ENCODE results near the gene KAT6B.
A peak's percentile ranks its signal among the peaks of the same experiment; 100 is the strongest.
"Not testable (repeated sequence)": the region's sequence is repeated elsewhere in the genome, so short reads cannot be mapped to it uniquely, and the experiment has no call there.

Gene KAT6B
- 35.8 to 73.6 reads per million in 2 experiments for total RNA-seq

DNA sequence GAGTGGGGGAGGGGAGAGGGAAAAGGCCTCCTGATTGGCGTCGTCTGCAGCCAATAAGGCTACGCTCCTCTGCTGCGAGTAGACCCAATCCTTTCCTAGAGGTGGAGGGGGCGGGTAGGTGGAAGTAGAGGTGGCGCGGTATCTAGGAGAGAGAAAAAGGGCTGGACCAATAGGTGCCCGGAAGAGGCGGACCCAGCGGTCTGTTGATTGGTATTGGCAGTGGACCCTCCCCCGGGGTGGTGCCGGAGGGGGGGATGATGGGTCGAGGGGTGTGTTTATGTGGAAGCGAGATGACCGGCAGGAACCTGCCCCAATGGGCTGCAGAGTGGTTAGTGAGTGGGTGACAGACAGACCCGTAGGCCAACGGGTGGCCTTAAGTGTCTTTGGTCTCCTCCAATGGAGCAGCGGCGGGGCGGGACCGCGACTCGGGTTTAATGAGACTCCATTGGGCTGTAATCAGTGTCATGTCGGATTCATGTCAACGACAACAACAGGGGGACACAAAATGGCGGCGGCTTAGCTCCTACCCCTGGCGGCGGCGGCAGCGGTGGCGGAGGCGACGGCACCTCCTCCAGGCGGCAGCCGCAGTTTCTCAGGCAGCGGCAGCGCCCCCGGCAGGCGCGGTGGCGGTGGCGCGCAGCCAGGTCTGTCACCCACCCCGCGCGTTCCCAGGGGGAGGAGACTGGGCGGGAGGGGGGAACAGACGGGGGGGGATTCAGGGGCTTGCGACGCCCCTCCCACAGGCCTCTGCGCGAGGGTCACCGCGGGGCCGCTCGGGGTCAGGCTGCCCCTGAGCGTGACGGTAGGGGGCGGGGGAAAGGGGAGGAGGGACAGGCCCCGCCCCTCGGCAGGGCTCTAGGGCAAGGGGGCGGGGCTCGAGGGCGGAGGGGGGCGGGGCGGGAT, at the start of gene KAT6B:
Gene KAT6B (plus strand): TSS at position 459 of the 903 bp plus-strand sequence. CDS start 16,258 bp downstream, outside the sequence.
- peak; percentile 100 for DNase-seq (ENCODE audit: low read depth)

- no peak for DNase-seq (ENCODE audit: low read depth)
These were observed 47.8 kb upstream of the KAT6B start for GRCh38 chr10:74778436-74779094.

DNA sequence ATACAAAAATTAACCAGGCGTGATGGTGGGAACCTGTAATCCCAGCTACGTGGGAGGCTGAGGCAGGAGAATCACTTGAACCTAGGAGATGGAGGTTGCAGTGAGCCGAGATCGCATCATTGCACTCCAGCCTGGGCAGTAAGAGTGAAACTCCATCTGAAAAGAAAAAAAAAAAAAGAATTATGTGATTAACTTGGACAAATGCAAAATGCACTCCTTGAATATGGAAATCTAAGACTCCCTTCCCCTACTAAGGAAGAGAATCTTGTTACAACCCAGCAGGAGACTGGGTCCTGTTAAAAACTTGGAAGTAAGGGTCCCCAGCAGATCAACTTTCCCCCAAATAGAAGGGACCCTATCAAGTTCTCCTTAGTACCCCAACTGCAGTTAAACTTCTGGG, 44.5 kb upstream of the KAT6B start:
- DNase-seq (ENCODE audit: low read depth) = not testable (repeated sequence)

DNA sequence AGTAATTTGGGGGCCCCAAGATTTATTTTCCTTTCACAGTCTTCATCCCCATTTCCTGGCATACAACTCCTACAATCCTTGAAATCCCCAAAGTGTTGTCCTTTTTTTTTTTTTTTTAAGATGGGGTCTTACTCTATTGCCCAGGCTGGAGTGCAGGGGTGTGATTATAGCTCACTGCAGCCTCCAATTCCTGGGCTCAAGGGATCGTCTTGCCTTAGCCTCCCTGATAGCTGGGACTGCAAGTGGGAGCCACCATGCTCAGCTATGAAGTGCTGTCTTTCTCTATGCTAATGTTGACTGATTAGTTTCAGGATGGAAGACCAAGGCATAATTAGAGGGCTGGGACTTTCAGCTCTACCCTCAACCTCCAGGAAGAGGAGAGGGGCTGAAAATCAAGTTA, 41.9 kb upstream of the KAT6B start:
- no peak for DNase-seq (ENCODE audit: low read depth)

GRCh38 chr10:74786126-74786525, 40.3 kb upstream of the KAT6B start:
- no peak for DNase-seq (ENCODE audit: low read depth)

DNA sequence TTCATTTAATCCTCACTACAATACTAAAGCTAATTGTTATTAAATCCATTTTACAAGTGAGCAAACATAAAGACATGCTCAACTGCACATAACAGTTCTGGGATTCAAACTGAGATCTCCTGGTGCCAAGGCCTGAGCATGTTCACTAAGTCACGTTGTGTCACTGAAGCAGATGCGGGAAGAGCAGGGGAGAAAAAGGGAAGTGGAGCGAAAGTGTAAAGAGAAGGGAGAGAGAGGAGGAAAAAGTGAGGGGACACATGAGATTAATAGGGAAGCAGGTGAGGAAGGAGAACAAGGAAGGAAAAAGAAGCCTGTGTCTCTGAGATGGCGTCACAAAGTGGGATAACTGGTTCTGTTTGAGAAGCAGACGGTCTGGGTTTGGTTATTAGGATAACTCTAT, 38.9 kb upstream of the KAT6B start:
- no peak for DNase-seq (ENCODE audit: low read depth)

- DNase-seq (ENCODE audit: low read depth) = not testable (repeated sequence)
These were observed 34.4 kb upstream of the KAT6B start for GRCh38 chr10:74791979-74792378.

GRCh38 chr10:74792726-74793125, 33.7 kb upstream of the KAT6B start:
- no peak for DNase-seq (ENCODE audit: low read depth)

GRCh38 chr10:74793240-74793639, 33.2 kb upstream of the KAT6B start:
- DNase-seq (ENCODE audit: low read depth) = not testable (repeated sequence)

- DNase-seq (ENCODE audit: low read depth) = no peak
These were observed 31.9 kb upstream of the KAT6B start for GRCh38 chr10:74794531-74794930.

DNA sequence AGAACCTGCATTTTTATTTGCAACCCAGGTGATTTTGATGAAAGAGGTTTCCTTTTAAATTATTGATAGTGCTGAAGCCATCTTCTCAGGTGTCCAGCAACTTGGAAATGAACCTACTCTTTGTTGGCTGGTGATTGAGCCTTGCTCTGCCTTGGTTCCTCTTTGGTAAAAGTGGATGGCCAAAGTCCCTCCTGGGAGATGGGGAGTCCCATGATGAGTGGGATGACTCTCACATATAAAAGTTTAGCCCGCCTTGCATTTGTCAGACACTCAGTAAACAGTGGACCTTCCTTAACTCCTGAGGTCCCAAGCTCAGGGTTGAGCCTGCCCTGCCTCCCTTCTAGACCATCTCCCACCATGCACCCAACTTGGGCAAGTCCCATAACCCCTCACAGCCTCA, 28.9 kb upstream of the KAT6B start:
- no peak for DNase-seq (ENCODE audit: low read depth)

DNA sequence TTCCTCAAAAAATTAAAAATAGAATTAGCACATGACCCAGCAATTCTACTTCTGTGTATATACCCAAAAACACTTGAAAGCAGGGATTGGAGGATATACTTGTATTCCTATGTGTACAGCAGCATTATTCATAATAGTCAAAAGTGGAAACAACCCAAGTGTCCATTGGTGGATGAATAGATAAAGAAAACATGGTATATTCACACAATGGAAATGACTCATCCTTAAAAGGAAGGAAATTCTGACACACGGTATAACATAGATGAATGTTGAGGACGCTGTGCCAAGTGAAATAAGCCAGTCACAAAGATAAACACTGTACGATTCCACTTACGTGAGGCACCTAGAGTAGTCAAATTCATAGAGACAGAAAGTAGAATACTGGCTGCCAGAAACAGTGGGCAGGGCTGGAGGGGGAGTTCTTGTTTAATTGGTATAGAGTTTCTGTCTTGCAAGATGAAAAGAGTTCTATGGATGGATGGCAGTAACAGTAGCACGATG, 26.6 kb upstream of the KAT6B start:
- no peak for DNase-seq (ENCODE audit: low read depth)

- no peak for DNase-seq (ENCODE audit: low read depth)
These were observed 25.0 kb upstream of the KAT6B start for GRCh38 chr10:74801447-74801846.

GRCh38 chr10:74808501-74808900, 17.9 kb upstream of the KAT6B start:
- DNase-seq (ENCODE audit: low read depth) = no peak

DNA sequence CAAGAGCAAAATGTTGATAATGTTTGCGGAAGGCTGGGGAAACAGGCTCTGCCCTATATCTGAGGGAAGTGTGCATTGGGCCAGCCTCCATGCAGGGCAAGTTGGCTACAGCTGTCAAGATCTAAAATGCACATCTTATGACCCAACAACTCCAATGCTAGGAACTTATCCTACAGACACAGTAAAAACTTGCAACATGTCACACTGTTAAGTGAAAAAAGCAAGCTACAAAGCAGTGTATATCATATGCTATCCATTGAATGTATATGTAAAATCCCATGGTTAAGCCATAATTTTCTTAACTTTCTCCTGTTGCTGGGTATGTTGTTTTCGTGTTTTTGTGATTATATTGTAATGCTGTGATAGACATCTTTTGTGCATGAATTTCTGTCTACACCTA, 16.3 kb upstream of the KAT6B start:
- DNase-seq (ENCODE audit: low read depth) = no peak

GRCh38 chr10:74813381-74814259, 12.8 kb upstream of the KAT6B start:
- no peak for DNase-seq (ENCODE audit: low read depth)

DNA sequence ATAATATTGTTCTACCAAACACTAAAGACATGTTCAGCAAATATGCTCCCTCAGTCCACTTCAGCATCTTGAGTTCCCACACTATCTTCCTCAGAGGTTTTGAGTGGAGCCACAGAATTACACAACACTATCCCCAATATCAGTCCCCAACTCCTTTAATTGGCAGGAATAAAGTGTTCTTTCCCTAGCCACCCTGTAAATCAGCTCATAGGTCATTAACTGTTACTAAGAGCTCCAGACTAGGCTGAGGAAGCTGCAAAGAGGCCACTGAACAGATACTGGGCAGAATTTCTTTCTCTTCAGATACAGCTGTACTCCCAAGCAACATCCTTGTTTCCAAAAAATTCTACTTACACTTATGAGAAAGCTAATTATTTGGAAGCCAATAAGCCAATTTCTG, 11.6 kb upstream of the KAT6B start:
- no peak for DNase-seq (ENCODE audit: low read depth)

DNA sequence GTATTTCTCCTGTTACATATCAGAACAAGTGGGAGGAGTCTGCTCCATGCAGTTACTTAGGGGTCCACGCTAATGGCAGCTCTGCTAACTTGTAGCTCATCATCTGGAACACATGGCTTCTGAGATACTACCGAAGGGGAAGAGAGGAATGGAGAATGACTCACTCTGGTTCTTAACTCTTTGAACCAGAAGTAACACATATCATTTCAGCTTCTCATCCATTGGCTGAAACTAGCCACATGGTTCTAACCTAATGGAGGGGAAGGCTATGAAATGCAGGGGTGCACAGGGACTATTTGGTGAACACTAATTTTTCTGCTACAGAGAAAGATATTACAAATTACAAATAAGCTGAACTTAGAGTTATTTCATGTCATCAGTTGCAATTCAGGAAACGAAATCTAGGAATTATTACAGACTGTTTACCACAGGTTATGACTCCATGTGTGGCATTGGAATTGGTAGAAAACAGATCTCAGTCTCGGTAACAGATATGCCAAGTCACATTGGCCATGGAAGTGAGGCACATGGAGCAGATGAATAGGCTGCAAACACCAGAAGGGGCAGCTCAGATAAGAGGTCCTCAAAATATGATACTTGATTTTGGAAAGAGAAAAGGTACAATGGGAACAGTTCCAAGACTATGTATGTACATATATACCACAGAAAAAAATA, 9.4 kb upstream of the KAT6B start:
- DNase-seq (ENCODE audit: low read depth) = no peak

GRCh38 chr10:74821501-74821900, 4.9 kb upstream of the KAT6B start:
- no peak for DNase-seq (ENCODE audit: low read depth)

DNA sequence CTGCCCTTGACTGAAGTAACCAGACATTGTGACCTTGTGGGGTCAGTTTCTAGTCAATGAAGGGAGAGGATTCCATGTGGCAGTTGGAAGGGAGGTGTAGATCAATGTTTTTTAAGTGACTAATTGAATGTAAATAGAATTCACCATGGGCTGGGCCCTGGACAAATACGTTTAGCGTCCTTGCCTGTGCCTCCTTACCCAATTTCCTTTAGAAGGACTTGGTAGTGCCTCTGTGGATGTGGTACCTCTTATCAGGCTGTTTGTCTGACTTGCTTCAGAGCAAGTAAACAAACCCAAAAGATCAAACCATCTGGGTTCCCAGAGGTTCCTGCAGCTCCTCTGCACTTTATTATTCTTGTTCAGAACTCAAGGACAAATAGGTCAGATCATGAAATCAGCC, 4.3 kb upstream of the KAT6B start:
- DNase-seq (ENCODE audit: low read depth) = no peak

GRCh38 chr10:74822521-74823089, 3.8 kb upstream of the KAT6B start:
- no peak for DNase-seq (ENCODE audit: low read depth)

All from T follicular helper cell (primary cell).